ENCODE measurements around the gene TLE2. TPM values are rescaled to one million over a fixed set of nuclear protein-coding genes. Genes with fewer than 3 reads are reported as not detected.
"Not testable (repeated sequence)": the region's sequence is repeated elsewhere in the genome, so short reads cannot be mapped to it uniquely, and the experiment has no call there.

Gene TLE2
- polyA plus RNA-seq, 2 donors, result 10.1 to 16.0 TPM

DNA sequence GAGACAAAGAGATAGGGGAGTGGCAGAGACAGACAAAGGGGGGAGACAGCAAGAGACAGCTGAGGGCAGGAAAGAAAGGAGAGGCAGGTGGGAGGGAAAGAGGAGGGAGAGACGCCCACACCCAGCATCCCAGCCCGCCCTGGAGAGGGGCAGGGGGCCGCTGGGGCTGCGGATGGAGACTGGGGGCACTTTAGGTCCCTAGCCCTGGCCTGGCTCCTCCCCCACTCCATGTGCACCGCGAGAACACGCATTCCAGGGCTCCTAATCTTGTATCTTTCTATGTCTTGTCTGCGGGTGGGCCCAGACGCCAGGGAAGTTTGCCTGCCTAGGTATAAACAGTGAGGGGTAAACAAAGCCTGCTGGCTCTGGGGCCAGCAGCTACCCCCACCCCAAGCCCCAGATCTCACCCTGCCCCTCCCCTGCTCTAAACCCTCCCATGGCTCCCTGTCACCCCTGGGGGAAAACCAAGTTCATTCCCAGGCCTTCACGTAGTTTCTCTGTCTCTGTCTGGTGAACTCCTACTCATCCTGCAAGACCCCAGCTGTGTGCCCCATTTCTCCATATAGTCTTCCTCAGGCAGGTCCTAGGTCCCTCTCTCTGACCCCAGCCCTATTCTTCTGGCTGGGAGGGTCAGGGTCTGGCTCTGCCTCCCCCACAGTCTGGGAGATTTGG lies 27.5 kb upstream of the TLE2 start:
- no peaks in the 10 kb centered on the region for H3K9me3 ChIP-seq (ENCODE audit: control insufficient read depth in 2 of 2, insufficient read depth in 1 of 2, low read depth in 1 of 2, low read length in 1 of 2)

GRCh38 chr19:3055741-3056416 lies 26.8 kb upstream of the TLE2 start:
- Histone ChIP-seq H3K27ac (ENCODE audit: low read depth in 2 of 2, low read length in 1 of 2) (peak overlapping the region; percentile 86 to 88), H3K36me3 (ENCODE audit: control insufficient read depth in 2 of 2, insufficient read depth in 2 of 2, low read length in 1 of 2) (peaks cover 6 to 46% of the 10 kb centered on the region in 2 donors), H3K27me3 (ENCODE audit: control insufficient read depth in 1 of 2, insufficient read depth in 2 of 2, low read length in 2 of 2) (no peaks in the 10 kb centered on the region), H3K9me3 (ENCODE audit: control insufficient read depth in 2 of 2, insufficient read depth in 1 of 2, low read depth in 1 of 2, low read length in 1 of 2) (no peaks in the 10 kb centered on the region), H3K4me1 (ENCODE audit: control insufficient read depth in 2 of 2, insufficient read depth in 2 of 2, low read length in 1 of 2) (peaks cover 4 to 34% of the 10 kb centered on the region in 2 donors), H3K4me3 (ENCODE audit: low read depth in 1 of 2, low read length in 2 of 2) (no peak overlapping the region)
- 39 to 40% methylated on average over 30 to 31 of the region's 31 CpGs for WGBS, 2 donors

More for the DNA sequence above, 27.5 kb upstream of the TLE2 start:
- 42 to 44% methylated on average over 10 of the region's 10 CpGs for WGBS, 2 donors
- Histone ChIP-seq H3K36me3 (ENCODE audit: control insufficient read depth in 2 of 2, insufficient read depth in 2 of 2, low read length in 1 of 2) (peaks cover 6 to 46% of the 10 kb centered on the region in 2 donors), H3K4me3 (ENCODE audit: low read depth in 1 of 2, low read length in 2 of 2) (no peak overlapping the region), H3K27me3 (ENCODE audit: control insufficient read depth in 1 of 2, insufficient read depth in 2 of 2, low read length in 2 of 2) (no peaks in the 10 kb centered on the region), H3K4me1 (ENCODE audit: control insufficient read depth in 2 of 2, insufficient read depth in 2 of 2, low read length in 1 of 2) (peaks cover 4 to 28% of the 10 kb centered on the region in 2 donors), H3K27ac (ENCODE audit: low read depth in 2 of 2, low read length in 1 of 2) (peak overlapping the region; percentile 86 to 88)

DNA sequence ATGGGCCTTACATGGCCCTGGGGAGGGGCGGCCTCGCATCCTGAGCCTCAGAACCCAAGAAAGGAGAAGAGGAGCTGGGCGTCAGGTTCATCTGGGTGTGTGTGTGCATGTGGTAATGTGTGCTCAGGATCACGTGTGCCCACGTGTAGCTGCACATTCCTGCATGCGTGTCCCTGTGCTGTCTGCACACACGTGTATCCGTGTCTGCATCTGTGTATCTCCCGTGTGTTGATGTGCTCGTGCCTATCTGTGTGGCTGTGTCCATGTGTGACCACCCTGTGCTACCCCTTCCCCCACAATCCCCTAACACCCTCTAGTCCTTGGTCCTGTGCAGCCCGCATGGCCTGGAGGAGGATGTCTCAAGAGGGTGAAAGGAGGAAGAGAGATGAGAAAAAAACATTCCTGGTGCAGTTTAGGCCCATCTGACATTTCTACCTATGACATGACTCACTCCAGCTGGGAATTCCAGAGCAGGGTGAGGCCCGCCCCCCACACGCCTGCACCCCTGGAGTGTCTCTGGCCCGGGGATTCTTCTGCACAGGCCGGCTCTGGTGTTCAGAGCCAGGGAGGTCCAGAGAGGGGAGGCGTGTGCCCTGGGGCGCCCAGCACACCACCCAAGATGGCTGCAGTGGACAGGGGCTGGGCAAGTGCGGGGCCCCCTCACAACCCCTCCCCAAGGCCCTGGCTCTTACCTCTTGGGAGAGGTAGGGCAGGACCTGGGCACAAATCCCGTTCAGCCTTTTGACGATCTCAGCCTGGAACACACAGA lies 26.1 kb upstream of the TLE2 start:
- Histone ChIP-seq H3K36me3 (ENCODE audit: control insufficient read depth in 2 of 2, insufficient read depth in 2 of 2, low read length in 1 of 2) (peaks cover 6 to 46% of the 10 kb centered on the region in 2 donors), H3K4me1 (ENCODE audit: control insufficient read depth in 2 of 2, insufficient read depth in 2 of 2, low read length in 1 of 2) (peaks cover 4 to 35% of the 10 kb centered on the region in 2 donors), H3K27me3 (ENCODE audit: control insufficient read depth in 1 of 2, insufficient read depth in 2 of 2, low read length in 2 of 2) (no peaks in the 10 kb centered on the region), H3K4me3 (ENCODE audit: low read depth in 1 of 2, low read length in 2 of 2) (no peak overlapping the region), H3K9me3 (ENCODE audit: control insufficient read depth in 2 of 2, insufficient read depth in 1 of 2, low read depth in 1 of 2, low read length in 1 of 2) (no peaks in the 10 kb centered on the region), H3K27ac (ENCODE audit: low read depth in 2 of 2, low read length in 1 of 2) (peak overlapping the region; percentile 81 to 86)
- 48 to 61% methylated on average over 20 of the region's 20 CpGs for WGBS, 2 donors

GRCh38 chr19:3054265-3054971 lies 25.3 kb upstream of the TLE2 start:
- H3K36me3 ChIP-seq (ENCODE audit: control insufficient read depth in 2 of 2, insufficient read depth in 2 of 2, low read length in 1 of 2), result peaks cover 3 to 40% of the 10 kb centered on the region in 2 donors
- H3K9me3 ChIP-seq (ENCODE audit: control insufficient read depth in 2 of 2, insufficient read depth in 1 of 2, low read depth in 1 of 2, low read length in 1 of 2), result no peaks in the 10 kb centered on the region
- no peaks in the 10 kb centered on the region for H3K27me3 ChIP-seq (ENCODE audit: control insufficient read depth in 1 of 2, insufficient read depth in 2 of 2, low read length in 2 of 2)
- H3K27ac ChIP-seq (ENCODE audit: low read depth in 2 of 2, low read length in 1 of 2), result peak overlapping the region; percentile 81 to 86
- WGBS, 2 donors, result 37 to 55% methylated on average over 4 of the region's 4 CpGs
- H3K4me1 ChIP-seq (ENCODE audit: control insufficient read depth in 2 of 2, insufficient read depth in 2 of 2, low read length in 1 of 2), result peaks cover 4 to 35% of the 10 kb centered on the region in 2 donors
- H3K4me3 ChIP-seq (ENCODE audit: low read depth in 1 of 2, low read length in 2 of 2), result no peak overlapping the region

DNA sequence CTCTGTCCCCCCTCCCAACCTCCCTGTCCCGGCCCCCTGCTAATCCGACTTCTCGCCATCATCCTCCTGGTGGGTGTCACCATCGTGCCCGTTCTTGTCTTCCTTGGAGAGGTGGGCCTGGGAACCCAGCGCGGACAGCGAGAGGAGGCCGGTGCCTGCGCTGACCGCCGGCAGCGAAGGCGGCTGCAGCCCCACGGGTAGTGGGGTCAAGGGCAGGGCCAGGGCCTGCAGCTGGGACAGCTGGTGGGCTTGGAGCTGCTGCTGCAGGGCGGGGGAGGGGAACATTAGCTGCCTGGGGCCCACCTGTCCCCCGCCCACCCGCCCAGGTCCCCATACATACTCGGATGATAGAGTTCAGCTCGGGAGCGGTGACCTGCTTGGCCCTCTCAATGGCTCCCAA lies 24.7 kb upstream of the TLE2 start:
- H3K4me3 ChIP-seq (ENCODE audit: low read depth in 1 of 2, low read length in 2 of 2), result no peak overlapping the region
- H3K36me3 ChIP-seq (ENCODE audit: control insufficient read depth in 2 of 2, insufficient read depth in 2 of 2, low read length in 1 of 2), result peaks cover 3 to 39% of the 10 kb centered on the region in 2 donors
- no peaks in the 10 kb centered on the region for H3K27me3 ChIP-seq (ENCODE audit: control insufficient read depth in 1 of 2, insufficient read depth in 2 of 2, low read length in 2 of 2)
- H3K27ac ChIP-seq (ENCODE audit: low read depth in 2 of 2, low read length in 1 of 2), result peak overlapping the region; percentile 39 to 81
- WGBS, 2 donors, result 61 to 72% methylated on average over 21 of the region's 21 CpGs
- peaks cover 4 to 34% of the 10 kb centered on the region in 2 donors for H3K4me1 ChIP-seq (ENCODE audit: control insufficient read depth in 2 of 2, insufficient read depth in 2 of 2, low read length in 1 of 2)
- H3K9me3 ChIP-seq (ENCODE audit: control insufficient read depth in 2 of 2, insufficient read depth in 1 of 2, low read depth in 1 of 2, low read length in 1 of 2), result no peaks in the 10 kb centered on the region

- 45 to 56% methylated on average over 15 of the region's 15 CpGs for WGBS, 2 donors
- H3K27ac ChIP-seq (ENCODE audit: low read depth in 2 of 2, low read length in 1 of 2), result peak overlapping the region; percentile 2 to 42
- no peak overlapping the region for H3K4me3 ChIP-seq (ENCODE audit: low read depth in 1 of 2, low read length in 2 of 2)
- peaks cover 3 to 36% of the 10 kb centered on the region in 2 donors for H3K36me3 ChIP-seq (ENCODE audit: control insufficient read depth in 2 of 2, insufficient read depth in 2 of 2, low read length in 1 of 2)
- no peaks in the 10 kb centered on the region for H3K9me3 ChIP-seq (ENCODE audit: control insufficient read depth in 2 of 2, insufficient read depth in 1 of 2, low read depth in 1 of 2, low read length in 1 of 2)
- peaks cover 4 to 31% of the 10 kb centered on the region in 2 donors for H3K4me1 ChIP-seq (ENCODE audit: control insufficient read depth in 2 of 2, insufficient read depth in 2 of 2, low read length in 1 of 2)
- no peaks in the 10 kb centered on the region for H3K27me3 ChIP-seq (ENCODE audit: control insufficient read depth in 1 of 2, insufficient read depth in 2 of 2, low read length in 2 of 2)
Measured at GRCh38 chr19:3053218-3053621, 24.1 kb upstream of the TLE2 start.

DNA sequence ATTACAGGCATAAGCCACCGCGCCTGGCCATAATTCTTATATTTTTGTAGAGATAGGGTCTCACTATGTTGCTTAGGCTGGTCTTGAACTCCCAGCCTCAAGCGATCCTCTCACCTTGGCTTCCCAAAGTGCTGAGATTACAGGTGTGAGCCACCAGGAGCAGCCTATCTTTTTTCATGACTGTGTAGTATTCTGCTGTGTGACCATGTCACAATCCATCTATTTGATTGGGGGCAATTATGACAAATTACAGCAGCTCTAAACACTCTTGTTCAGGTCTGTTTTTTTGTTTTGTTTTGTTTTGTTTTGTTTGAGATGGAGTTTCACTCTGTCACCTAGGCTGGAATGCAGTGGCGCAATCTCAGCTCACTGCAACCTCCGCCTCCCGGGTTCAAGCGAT lies 20.9 kb upstream of the TLE2 start:
- 93 to 97% methylated on average over 7 of the region's 7 CpGs for WGBS, 2 donors
- H3K4me3 ChIP-seq (ENCODE audit: low read depth in 1 of 2, low read length in 2 of 2), result not testable (repeated sequence)

DNA sequence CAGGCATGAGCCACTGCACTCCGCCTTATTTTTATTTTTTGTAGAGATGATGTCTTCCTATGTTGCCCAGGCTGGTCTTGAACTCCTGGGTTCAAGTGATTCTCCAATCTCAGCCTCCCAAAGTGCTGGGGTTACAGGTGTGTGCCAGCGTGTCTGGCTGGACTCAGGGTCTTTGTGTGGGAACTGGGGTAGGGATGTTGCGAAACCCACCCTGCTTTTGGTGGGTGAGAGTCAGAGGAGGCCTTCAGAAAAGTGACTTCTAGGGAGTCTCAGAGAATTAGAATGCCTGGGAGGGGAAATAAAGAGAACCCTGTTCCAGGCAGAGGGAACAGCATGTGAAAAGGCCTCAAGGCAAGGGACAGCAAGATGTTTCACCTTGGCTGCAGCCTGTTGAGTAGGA lies 20.0 kb upstream of the TLE2 start:
- 95% methylated on average over 3 of the region's 3 CpGs for WGBS, 2 donors
- Histone ChIP-seq H3K9me3 (ENCODE audit: control insufficient read depth in 2 of 2, insufficient read depth in 1 of 2, low read depth in 1 of 2, low read length in 1 of 2) (no peaks in the 10 kb centered on the region), H3K4me1 (ENCODE audit: control insufficient read depth in 2 of 2, insufficient read depth in 2 of 2, low read length in 1 of 2) (peaks cover 0 to 8% of the 10 kb centered on the region in 2 donors), H3K36me3 (ENCODE audit: control insufficient read depth in 2 of 2, insufficient read depth in 2 of 2, low read length in 1 of 2) (peaks cover 0 to 9% of the 10 kb centered on the region in 2 donors), H3K4me3 (ENCODE audit: low read depth in 1 of 2, low read length in 2 of 2) (no peak overlapping the region), H3K27ac (ENCODE audit: low read depth in 2 of 2, low read length in 1 of 2) (no peak overlapping the region), H3K27me3 (ENCODE audit: control insufficient read depth in 1 of 2, insufficient read depth in 2 of 2, low read length in 2 of 2) (no peaks in the 10 kb centered on the region)

More for the DNA sequence above, 20.9 kb upstream of the TLE2 start:
- H3K9me3 ChIP-seq (ENCODE audit: control insufficient read depth in 2 of 2, insufficient read depth in 1 of 2, low read depth in 1 of 2, low read length in 1 of 2); H3K27me3 ChIP-seq (ENCODE audit: control insufficient read depth in 1 of 2, insufficient read depth in 2 of 2, low read length in 2 of 2); H3K27ac ChIP-seq (ENCODE audit: low read depth in 2 of 2, low read length in 1 of 2): not testable (repeated sequence)
- peaks cover 0 to 17% of the 10 kb centered on the region in 2 donors for H3K36me3 ChIP-seq (ENCODE audit: control insufficient read depth in 2 of 2, insufficient read depth in 2 of 2, low read length in 1 of 2)
- H3K4me1 ChIP-seq (ENCODE audit: control insufficient read depth in 2 of 2, insufficient read depth in 2 of 2, low read length in 1 of 2), result peaks cover 0 to 16% of the 10 kb centered on the region in 2 donors

- WGBS, 2 donors, result 79 to 81% methylated on average over 5 of the region's 5 CpGs
- Histone ChIP-seq H3K36me3 (ENCODE audit: control insufficient read depth in 2 of 2, insufficient read depth in 2 of 2, low read length in 1 of 2) (peaks cover 0 to 2% of the 10 kb centered on the region in 2 donors), H3K4me1 (ENCODE audit: control insufficient read depth in 2 of 2, insufficient read depth in 2 of 2, low read length in 1 of 2) (peaks cover 0 to 6% of the 10 kb centered on the region in 2 donors), H3K9me3 (ENCODE audit: control insufficient read depth in 2 of 2, insufficient read depth in 1 of 2, low read depth in 1 of 2, low read length in 1 of 2) (no peaks in the 10 kb centered on the region), H3K4me3 (ENCODE audit: low read depth in 1 of 2, low read length in 2 of 2) (no peak overlapping the region), H3K27me3 (ENCODE audit: control insufficient read depth in 1 of 2, insufficient read depth in 2 of 2, low read length in 2 of 2) (no peaks in the 10 kb centered on the region), H3K27ac (ENCODE audit: low read depth in 2 of 2, low read length in 1 of 2) (peak overlapping the region in 1 of 2 donors; percentile 58)
Measured at GRCh38 chr19:3048190-3048533, 19.1 kb upstream of the TLE2 start.

All from esophagus (tissue), 2 donors.